GM12872 (cell line): ENCODE results near the gene KIAA1671.

Source experiments
- CTCF ChIP-seq: IDR thresholded peaks from 3 replicates; pipeline ENCODE4 v1.5.1; 2011; ENCODE audit warnings: low read depth, mild to moderate bottlenecking, low read length, moderate library complexity; ENCODE audit not compliant: insufficient read depth

The KIAA1671 gene

GRCh38 chr22:24968066-24968561 lies 15.6 kb downstream of the KIAA1671 start:
- no peak for TF ChIP-seq CTCF

- no peak for TF ChIP-seq CTCF
These were observed 17.2 kb downstream of the KIAA1671 start for GRCh38 chr22:24969560-24970301.

- no peak for TF ChIP-seq CTCF
These were observed 19.9 kb downstream of the KIAA1671 start for GRCh38 chr22:24972369-24972768.

- TF ChIP-seq CTCF: no peak
These were observed 21.4 kb downstream of the KIAA1671 start for GRCh38 chr22:24973872-24974271.

GRCh38 chr22:24975125-24975640 lies 22.7 kb downstream of the KIAA1671 start:
- TF ChIP-seq CTCF: no peak

- no peak for TF ChIP-seq CTCF
These were observed 23.4 kb downstream of the KIAA1671 start for GRCh38 chr22:24975813-24976341.

- TF ChIP-seq CTCF: no peak
These were observed 24.1 kb downstream of the KIAA1671 start for GRCh38 chr22:24976442-24977218.
